GM18526 (cell line): ENCODE data around the gene CD33.

Experiments used
- POLR2A ChIP-seq: IDR thresholded peaks from 3 replicates; pipeline ENCODE4 v1.6.1; 2011; ENCODE audit not compliant: insufficient read length; ENCODE audit errors: extremely low read depth

Gene CD33

GRCh38 chr19:51242881-51243630, 18.2 kb downstream of the CD33 start:
- no peak for TF ChIP-seq POLR2A

GRCh38 chr19:51246164-51246552, 21.3 kb downstream of the CD33 start:
- no peak for TF ChIP-seq POLR2A

- no peak for TF ChIP-seq POLR2A
Measured at GRCh38 chr19:51247972-51248590, 23.2 kb downstream of the CD33 start.

GRCh38 chr19:51250786-51251467, 26.0 kb downstream of the CD33 start, which contains the start of gene SIGLECL1:
TSS of gene SIGLECL1 (plus strand) at chr19:51251080. CDS start at chr19:51264073, 12,993 bp downstream.
- no peak for TF ChIP-seq POLR2A

GRCh38 chr19:51251468-51251820, 26.6 kb downstream of the CD33 start:
- no peak for TF ChIP-seq POLR2A

- no peak for TF ChIP-seq POLR2A
Measured at GRCh38 chr19:51252306-51253079, 27.6 kb downstream of the CD33 start.

GRCh38 chr19:51253088-51253806, 28.4 kb downstream of the CD33 start:
- no peak for TF ChIP-seq POLR2A

GRCh38 chr19:51256155-51256625, 31.3 kb downstream of the CD33 start:
- TF ChIP-seq POLR2A: no peak

GRCh38 chr19:51257471-51257870, 32.6 kb downstream of the CD33 start:
- no peak for TF ChIP-seq POLR2A

- TF ChIP-seq POLR2A: no peak
Measured at GRCh38 chr19:51258165-51259160, 33.6 kb downstream of the CD33 start.

- no peak for TF ChIP-seq POLR2A
Measured at GRCh38 chr19:51259348-51260245, 34.7 kb downstream of the CD33 start.

- no peak for TF ChIP-seq POLR2A
Measured at GRCh38 chr19:51263808-51264207, 38.9 kb downstream of the CD33 start.

- TF ChIP-seq POLR2A: no peak
Measured at GRCh38 chr19:51271067-51271466, 46.2 kb downstream of the CD33 start.
